ENCODE measurements around the gene SNORC.

The SNORC gene

GRCh38 chr2:232870018-232870765 is at the start of gene SNORC:
Gene SNORC (plus strand): TSS chr2:232870264. CDS start chr2:232870342, 78 bp downstream.
- in situ Hi-C loops (cut with HindIII; ENCODE audit: low sequenced_read_pairs): loop anchor here (5.0 to 25.0 kb wide), 2 partner anchors 97 to 367 kb away; no protein-coding TSS in a partner anchor

GRCh38 chr2:232829988-232830387 is 40.1 kb upstream of the SNORC start:
- in situ Hi-C loops (cut with HindIII; ENCODE audit: low sequenced_read_pairs): loop anchor here (5.0 kb wide), 1 partner anchor 83 kb away; no protein-coding TSS in a partner anchor

GRCh38 chr2:232831496-232831895 is 38.6 kb upstream of the SNORC start:
- in situ Hi-C loops (cut with HindIII; ENCODE audit: low sequenced_read_pairs): loop anchor here (5.0 kb wide), 1 partner anchor 84 kb away; no protein-coding TSS in a partner anchor

- in situ Hi-C loops (cut with HindIII; ENCODE audit: low sequenced_read_pairs): loop anchor here (5.0 kb wide), 1 partner anchor 87 kb away; no protein-coding TSS in a partner anchor
These were observed 36.2 kb upstream of the SNORC start for GRCh38 chr2:232833830-232834229.

GRCh38 chr2:232835687-232836208 is 34.3 kb upstream of the SNORC start:
- in situ Hi-C loops (cut with HindIII; ENCODE audit: low sequenced_read_pairs): no loop called here

- in situ Hi-C loops (cut with HindIII; ENCODE audit: low sequenced_read_pairs): no loop called here
These were observed 33.1 kb upstream of the SNORC start for GRCh38 chr2:232836934-232837333.

- in situ Hi-C loops (cut with HindIII; ENCODE audit: low sequenced_read_pairs): no loop called here
These were observed 31.6 kb upstream of the SNORC start for GRCh38 chr2:232838406-232838874.

- in situ Hi-C loops (cut with HindIII; ENCODE audit: low sequenced_read_pairs): no loop called here
These were observed 30.5 kb upstream of the SNORC start for GRCh38 chr2:232839411-232840079.

GRCh38 chr2:232842689-232843088 is 27.4 kb upstream of the SNORC start:
- in situ Hi-C loops (cut with HindIII; ENCODE audit: low sequenced_read_pairs): no loop called here

GRCh38 chr2:232843834-232844233 is 26.2 kb upstream of the SNORC start:
- in situ Hi-C loops (cut with HindIII; ENCODE audit: low sequenced_read_pairs): no loop called here

- in situ Hi-C loops (cut with HindIII; ENCODE audit: low sequenced_read_pairs): no loop called here
These were observed 24.0 kb upstream of the SNORC start for GRCh38 chr2:232846055-232846454.

GRCh38 chr2:232850039-232850438 is 20.0 kb upstream of the SNORC start:
- in situ Hi-C loops (cut with HindIII; ENCODE audit: low sequenced_read_pairs): loop anchor here (25.0 kb wide), 1 partner anchor 387 kb away; no protein-coding TSS in a partner anchor

- in situ Hi-C loops (cut with HindIII; ENCODE audit: low sequenced_read_pairs): loop anchor here (25.0 kb wide), 1 partner anchor 385 kb away; no protein-coding TSS in a partner anchor
These were observed 18.0 kb upstream of the SNORC start for GRCh38 chr2:232852081-232852480.

GRCh38 chr2:232852676-232853075 is 17.4 kb upstream of the SNORC start:
- in situ Hi-C loops (cut with HindIII; ENCODE audit: low sequenced_read_pairs): loop anchor here (25.0 kb wide), 1 partner anchor 385 kb away; no protein-coding TSS in a partner anchor

- in situ Hi-C loops (cut with HindIII; ENCODE audit: low sequenced_read_pairs): loop anchor here (25.0 kb wide), 1 partner anchor 383 kb away; no protein-coding TSS in a partner anchor
These were observed 16.0 kb upstream of the SNORC start for GRCh38 chr2:232854082-232854481.

- in situ Hi-C loops (cut with HindIII; ENCODE audit: low sequenced_read_pairs): loop anchor here (25.0 kb wide), 1 partner anchor 380 kb away; no protein-coding TSS in a partner anchor
These were observed 12.9 kb upstream of the SNORC start for GRCh38 chr2:232857158-232857563.

GRCh38 chr2:232859385-232859916 is 10.6 kb upstream of the SNORC start:
- in situ Hi-C loops (cut with HindIII; ENCODE audit: low sequenced_read_pairs): loop anchor here (25.0 kb wide), 1 partner anchor 378 kb away; no protein-coding TSS in a partner anchor

GRCh38 chr2:232860593-232861241 is 9.3 kb upstream of the SNORC start:
- in situ Hi-C loops (cut with HindIII; ENCODE audit: low sequenced_read_pairs): loop anchor here (25.0 kb wide), 1 partner anchor 377 kb away; no protein-coding TSS in a partner anchor

- in situ Hi-C loops (cut with HindIII; ENCODE audit: low sequenced_read_pairs): loop anchor here (25.0 kb wide), 1 partner anchor 376 kb away; no protein-coding TSS in a partner anchor
These were observed 8.7 kb upstream of the SNORC start for GRCh38 chr2:232861353-232861752.

GRCh38 chr2:232863996-232864395 is 6.1 kb upstream of the SNORC start:
- in situ Hi-C loops (cut with HindIII; ENCODE audit: low sequenced_read_pairs): loop anchor here (25.0 kb wide), 1 partner anchor 373 kb away; no protein-coding TSS in a partner anchor
